Thyroid gland (tissue), 4 donors: ENCODE data around the gene ULK2.

ENCODE experiments used
- POLR2A ChIP-seq, 2 donors: fragments of 450-650 bp; IDR thresholded peaks; one replicate each; pipeline ENCODE4 v1.6.1; 2017; ENCODE audit warnings: antibody characterized with exemption in 2 of 2, mild to moderate bottlenecking in 2 of 2, moderate library complexity in 1 of 2
- TF ChIP-seq, protein P1 (sequence below), 6 experiments: fragments of 200-600 bp in 3 of 6; fragments of 450-650 bp in 3 of 6; sonication (generic) in 3 of 6; IDR thresholded peaks; one replicate each; pipeline ENCODE4 v1.5.1; 2016 to 2019; ENCODE audit warnings: antibody characterized with exemption in 6 of 6, mild to moderate bottlenecking in 2 of 6, inconsistent platforms in 1 of 6, moderate library complexity in 1 of 6

DNA sequence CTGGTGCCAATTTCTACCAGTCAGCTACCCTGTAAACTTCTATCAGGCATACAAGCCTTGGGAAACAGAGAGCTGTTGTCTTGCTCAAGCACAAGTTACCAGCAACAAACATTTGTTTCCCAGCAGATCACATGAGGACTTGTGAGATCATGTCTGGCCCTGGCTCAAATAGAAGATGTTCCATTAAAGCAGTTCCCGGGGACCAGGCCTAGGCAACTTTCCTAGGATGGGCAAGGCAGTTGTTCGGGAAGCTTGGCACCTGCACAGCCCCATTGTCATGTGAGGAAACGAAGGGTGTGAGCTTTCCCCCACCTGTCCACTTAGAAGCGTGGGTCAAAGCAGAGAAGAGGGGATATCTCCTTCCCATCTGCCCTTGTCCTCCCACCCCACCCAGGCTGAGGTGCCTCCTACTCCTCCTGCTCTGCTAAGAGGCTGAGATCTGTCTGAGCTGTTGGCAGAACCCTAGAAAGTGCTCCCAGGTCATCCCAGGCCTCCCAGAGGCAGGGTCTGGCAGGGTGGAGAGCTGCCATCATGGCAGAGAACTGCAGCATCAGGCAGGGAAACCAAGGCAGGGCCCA is 140.1 kb downstream of the ULK2 start:
- TF ChIP-seq, protein P1, sequence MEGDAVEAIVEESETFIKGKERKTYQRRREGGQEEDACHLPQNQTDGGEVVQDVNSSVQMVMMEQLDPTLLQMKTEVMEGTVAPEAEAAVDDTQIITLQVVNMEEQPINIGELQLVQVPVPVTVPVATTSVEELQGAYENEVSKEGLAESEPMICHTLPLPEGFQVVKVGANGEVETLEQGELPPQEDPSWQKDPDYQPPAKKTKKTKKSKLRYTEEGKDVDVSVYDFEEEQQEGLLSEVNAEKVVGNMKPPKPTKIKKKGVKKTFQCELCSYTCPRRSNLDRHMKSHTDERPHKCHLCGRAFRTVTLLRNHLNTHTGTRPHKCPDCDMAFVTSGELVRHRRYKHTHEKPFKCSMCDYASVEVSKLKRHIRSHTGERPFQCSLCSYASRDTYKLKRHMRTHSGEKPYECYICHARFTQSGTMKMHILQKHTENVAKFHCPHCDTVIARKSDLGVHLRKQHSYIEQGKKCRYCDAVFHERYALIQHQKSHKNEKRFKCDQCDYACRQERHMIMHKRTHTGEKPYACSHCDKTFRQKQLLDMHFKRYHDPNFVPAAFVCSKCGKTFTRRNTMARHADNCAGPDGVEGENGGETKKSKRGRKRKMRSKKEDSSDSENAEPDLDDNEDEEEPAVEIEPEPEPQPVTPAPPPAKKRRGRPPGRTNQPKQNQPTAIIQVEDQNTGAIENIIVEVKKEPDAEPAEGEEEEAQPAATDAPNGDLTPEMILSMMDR (IDR thresholded peaks at IDR 0.05): peak in 1 of 6 experiments; percentile 13
- no peak for TF ChIP-seq POLR2A (IDR thresholded peaks at IDR 0.05)
